ENCODE data around the gene MINDY3.
"Not testable (repeated sequence)": the region's sequence is repeated elsewhere in the genome, so short reads cannot be mapped to it uniquely, and the experiment has no call there.

MINDY3 gene

GRCh38 chr10:15856328-15857015, 3.8 kb downstream of the MINDY3 start:
- no peak for DNase-seq (ENCODE audit: low read depth)

GRCh38 chr10:15853800-15854199, 6.5 kb downstream of the MINDY3 start:
- no peak for DNase-seq (ENCODE audit: low read depth)

- DNase-seq (ENCODE audit: low read depth) = no peak
Observed at GRCh38 chr10:15852111-15852557, 8.2 kb downstream of the MINDY3 start.

- DNase-seq (ENCODE audit: low read depth) = not testable (repeated sequence)
Observed at GRCh38 chr10:15850337-15850978, 9.8 kb downstream of the MINDY3 start.

GRCh38 chr10:15849316-15849715, 11.0 kb downstream of the MINDY3 start:
- DNase-seq (ENCODE audit: low read depth) = no peak

- no peak for DNase-seq (ENCODE audit: low read depth)
Observed at GRCh38 chr10:15847481-15847880, 12.8 kb downstream of the MINDY3 start.

- DNase-seq (ENCODE audit: low read depth) = no peak
Observed at GRCh38 chr10:15844517-15844916, 15.8 kb downstream of the MINDY3 start.

GRCh38 chr10:15843695-15844094, 16.6 kb downstream of the MINDY3 start:
- no peak for DNase-seq (ENCODE audit: low read depth)

GRCh38 chr10:15842556-15843169, 17.6 kb downstream of the MINDY3 start:
- no peak for DNase-seq (ENCODE audit: low read depth)

- DNase-seq (ENCODE audit: low read depth) = no peak
Observed at GRCh38 chr10:15841696-15842095, 18.6 kb downstream of the MINDY3 start.

GRCh38 chr10:15836807-15837206, 23.5 kb downstream of the MINDY3 start:
- DNase-seq (ENCODE audit: low read depth) = no peak

GRCh38 chr10:15829495-15829894, 30.8 kb downstream of the MINDY3 start:
- no peak for DNase-seq (ENCODE audit: low read depth)

GRCh38 chr10:15824498-15824897, 35.8 kb downstream of the MINDY3 start:
- DNase-seq (ENCODE audit: low read depth) = no peak

GRCh38 chr10:15822131-15822530, 38.2 kb downstream of the MINDY3 start:
- no peak for DNase-seq (ENCODE audit: low read depth)

- DNase-seq (ENCODE audit: low read depth) = no peak
Observed at GRCh38 chr10:15821046-15821683, 39.1 kb downstream of the MINDY3 start.

- DNase-seq (ENCODE audit: low read depth) = no peak
Observed at GRCh38 chr10:15817409-15818046, 42.8 kb downstream of the MINDY3 start.

- no peak for DNase-seq (ENCODE audit: low read depth)
Observed at GRCh38 chr10:15815242-15815885, 44.9 kb downstream of the MINDY3 start.

- DNase-seq (ENCODE audit: low read depth) = no peak
Observed at GRCh38 chr10:15814565-15814964, 45.7 kb downstream of the MINDY3 start.

GRCh38 chr10:15813415-15813814, 46.9 kb downstream of the MINDY3 start:
- no peak for DNase-seq (ENCODE audit: low read depth)

GRCh38 chr10:15809450-15809849, 50.9 kb downstream of the MINDY3 start:
- no peak for DNase-seq (ENCODE audit: low read depth)

- DNase-seq (ENCODE audit: low read depth) = no peak
Observed at GRCh38 chr10:15808204-15808797, 52.0 kb downstream of the MINDY3 start.
